ENCODE measurements around the gene DHRS11.

The DHRS11 gene, protein sequence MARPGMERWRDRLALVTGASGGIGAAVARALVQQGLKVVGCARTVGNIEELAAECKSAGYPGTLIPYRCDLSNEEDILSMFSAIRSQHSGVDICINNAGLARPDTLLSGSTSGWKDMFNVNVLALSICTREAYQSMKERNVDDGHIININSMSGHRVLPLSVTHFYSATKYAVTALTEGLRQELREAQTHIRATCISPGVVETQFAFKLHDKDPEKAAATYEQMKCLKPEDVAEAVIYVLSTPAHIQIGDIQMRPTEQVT

DNA sequence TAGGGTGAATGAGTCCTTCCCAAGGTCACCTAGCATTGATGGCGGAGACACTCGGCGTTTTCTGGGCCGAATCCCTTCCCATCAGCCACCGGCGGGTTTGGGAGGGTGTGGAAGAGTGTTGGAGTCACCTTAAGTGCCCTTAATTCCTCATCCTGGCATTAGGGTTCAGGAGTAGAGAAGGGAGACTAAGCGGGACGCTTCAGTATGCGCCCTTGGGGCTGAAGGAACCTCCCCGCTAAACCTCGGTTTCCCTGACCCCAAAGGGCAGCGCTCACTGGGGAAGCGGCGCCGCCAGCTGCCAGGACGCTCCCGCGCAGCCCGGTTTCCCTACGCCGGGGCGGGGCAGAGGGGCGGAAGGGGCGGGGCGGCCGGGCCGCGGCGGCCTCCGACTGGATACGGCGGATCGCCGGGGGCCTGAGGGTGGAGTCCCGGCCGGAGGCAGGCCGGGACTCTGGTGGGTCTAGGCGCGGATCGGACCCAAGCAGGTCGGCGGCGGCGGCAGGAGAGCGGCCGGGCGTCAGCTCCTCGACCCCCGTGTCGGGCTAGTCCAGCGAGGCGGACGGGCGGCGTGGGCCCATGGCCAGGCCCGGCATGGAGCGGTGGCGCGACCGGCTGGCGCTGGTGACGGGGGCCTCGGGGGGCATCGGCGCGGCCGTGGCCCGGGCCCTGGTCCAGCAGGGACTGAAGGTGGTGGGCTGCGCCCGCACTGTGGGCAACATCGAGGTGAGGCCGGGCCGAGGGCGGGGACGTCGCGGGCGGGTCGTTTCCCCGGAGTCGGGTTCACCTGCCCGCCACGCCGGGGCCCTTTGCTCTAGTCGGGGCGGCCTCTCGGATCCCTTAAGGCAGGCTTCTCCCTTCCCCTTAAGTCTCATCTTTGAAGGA is at the start of gene DHRS11:
Gene DHRS11 (plus strand): TSS at position 446 of the 882 bp plus-strand sequence. CDS start 131 bp downstream, at position 577.
- peak; percentile 63 for DNase-seq

DNA sequence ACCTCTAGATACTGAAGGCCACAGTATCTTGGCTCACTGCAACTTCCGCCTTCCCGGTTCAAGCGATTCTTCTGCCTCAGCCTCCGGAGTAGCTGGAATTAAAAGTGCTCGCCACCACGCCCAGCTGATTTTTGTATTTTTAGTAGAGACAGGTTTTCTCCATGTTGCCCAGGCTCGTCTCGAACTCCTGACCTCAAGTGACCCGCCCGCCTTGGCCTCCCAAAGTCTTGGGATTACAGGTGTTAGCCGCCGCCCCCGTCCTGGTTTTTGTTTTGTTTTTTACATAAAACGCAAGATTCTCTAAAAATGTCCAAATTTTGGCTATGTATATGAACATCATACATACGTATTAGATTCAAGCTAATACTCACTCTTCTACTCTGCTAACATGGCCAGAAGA is 48.9 kb upstream of the DHRS11 start:
- DNase-seq = no peak

DNA sequence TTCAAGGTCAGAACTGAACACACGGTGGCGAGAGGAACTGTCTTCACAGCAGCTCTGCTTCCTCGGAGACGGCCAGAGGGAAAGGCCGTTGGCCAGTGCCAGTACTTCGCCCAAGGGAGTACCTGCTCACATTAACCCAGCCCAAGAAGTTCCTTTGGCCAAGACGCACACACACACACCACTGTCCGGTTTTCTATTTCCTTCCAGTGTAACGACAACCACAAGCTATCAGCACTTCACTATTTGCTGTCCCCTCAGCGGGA is 47.7 kb upstream of the DHRS11 start:
- DNase-seq = no peak

DNA sequence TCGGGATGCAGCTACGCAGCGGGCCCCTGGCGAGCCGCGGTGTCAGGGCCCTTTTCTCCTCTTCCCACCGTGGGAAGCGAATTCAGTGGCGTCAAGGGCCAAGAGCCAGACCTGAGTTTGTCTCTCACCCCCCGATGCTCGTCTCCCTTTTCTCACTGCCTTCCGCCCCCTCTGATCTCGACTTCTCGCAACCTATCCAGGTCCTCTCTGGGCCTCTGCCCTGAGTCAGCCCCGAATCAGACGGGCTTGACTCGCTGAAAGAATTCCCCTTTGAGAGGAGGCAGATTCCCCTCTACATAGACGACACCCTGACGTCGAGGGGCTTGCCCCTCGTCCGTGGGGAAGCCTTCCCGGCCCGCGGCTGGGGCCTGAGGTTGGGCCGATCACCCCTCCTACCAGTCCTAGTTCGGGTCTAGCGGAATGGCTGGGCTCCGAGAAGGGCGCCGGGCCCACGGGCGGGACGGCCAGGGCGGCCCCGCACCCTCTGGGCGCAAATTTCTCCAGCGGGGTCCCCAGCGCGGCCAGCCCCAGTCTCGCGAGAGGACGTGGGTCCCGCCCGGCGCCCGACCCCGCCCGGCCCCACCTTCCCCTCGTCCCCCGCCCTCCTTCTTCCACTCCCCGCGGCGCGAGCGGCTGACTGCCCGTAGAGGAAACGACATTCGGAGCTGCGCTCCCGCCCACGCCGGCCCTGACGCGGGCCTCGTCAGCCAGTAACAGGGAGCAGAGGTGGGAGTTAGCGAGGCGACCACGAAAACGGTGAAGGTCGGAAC is 47.2 kb upstream of the DHRS11 start, which contains the start of gene GGNBP2:
Gene GGNBP2 (plus strand): TSS at position 613 of the 770 bp plus-strand sequence. CDS start 806 bp downstream, outside the sequence.
- DNase-seq = peak; percentile 86

DNA sequence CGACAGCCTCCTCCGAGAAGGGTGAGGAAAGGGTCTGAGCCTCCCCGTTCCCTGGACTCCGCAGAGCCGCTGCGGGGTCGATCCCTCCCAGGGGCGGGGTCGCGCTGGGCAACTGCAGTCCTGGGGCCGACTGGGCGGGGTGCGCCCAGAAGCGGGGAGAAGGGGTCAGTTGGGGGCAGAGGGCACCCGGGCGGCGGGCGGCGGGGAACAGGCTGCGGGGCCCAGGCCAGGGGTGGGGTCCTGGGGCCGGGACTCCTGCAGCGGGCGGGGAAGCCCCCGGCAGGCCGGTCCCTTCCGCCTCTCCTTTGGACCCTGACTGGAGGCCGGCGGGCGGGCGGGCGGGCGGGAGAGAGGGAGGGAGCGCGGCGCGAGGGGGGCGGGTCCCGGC is 46.6 kb upstream of the DHRS11 start:
- DNase-seq = no peak

DNA sequence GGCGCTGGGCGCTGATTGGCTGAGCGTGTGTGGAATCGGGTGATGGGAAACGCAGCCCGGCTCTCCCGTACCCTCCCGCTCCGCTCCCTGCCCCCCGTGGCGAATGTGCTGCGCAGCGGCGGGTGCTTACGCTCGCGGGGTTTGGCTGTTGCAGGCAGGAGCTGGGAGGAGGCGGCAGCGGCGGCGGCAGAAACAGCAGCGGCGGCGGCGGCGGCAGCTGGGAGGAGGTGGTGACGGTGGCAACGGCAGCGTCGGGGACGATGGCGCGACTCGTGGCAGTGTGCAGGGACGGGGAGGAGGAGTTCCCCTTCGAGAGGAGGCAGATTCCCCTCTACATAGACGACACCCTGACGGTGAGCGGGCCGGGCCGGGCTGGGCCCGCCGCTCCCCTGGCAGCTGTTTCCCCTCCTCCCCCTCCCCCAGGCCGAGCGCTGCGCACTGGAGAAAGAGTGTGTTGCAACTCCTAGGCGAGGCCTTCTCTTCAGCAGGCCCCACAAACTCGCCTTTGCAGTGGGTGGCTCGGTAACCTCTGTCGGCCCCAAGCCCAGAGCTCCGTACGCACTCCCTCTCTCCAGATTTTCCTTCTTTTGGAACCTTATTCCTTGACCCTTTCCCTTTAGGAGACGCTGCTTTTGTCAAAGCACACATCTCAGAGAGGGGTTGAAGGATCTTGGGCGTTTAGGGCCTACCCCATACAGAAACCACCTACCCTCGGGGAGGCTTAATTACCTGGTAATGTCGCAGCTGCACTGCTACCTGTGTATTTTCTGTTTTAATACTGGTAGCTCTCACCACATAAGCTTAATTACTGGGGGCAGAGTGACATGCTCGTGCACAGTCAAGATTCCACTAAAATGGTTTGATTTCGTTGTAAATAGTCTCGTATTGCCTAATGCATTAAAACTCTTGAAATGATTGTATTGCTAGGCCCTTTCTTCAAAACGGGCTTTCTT is 45.9 kb upstream of the DHRS11 start:
- peak; percentile 92 for DNase-seq

DNA sequence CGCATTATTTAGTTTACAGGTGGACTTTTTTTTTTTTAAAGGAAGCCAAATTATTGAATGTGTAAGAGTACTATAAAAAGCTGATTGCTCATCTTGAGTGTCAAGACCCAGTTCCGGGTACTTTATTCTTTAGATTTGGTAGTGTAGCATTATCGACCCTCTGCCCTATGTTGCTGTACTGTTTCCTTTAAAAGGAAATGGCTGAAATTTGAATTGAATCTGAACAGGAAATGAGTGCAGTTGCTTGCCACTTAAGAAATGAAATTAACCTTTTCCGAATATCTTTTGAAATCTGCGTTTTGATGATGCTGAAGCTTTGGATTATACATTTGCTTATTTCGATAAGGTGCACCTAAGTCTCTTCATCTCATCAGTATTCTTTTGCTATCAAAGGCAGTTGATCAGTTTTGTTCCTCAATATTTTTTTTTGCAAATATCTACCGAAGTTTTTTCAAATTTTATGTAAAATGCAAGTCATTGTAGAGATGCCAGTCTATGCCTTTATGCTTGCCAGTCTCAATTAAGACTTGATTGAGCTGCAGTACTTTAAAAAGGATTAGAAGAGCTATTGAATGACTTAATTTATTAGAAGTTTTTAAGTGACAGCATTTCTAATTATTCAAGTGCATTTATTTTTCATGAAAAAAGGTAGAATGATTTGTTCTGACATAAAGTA is 45.1 kb upstream of the DHRS11 start:
- DNase-seq = no peak

DNA sequence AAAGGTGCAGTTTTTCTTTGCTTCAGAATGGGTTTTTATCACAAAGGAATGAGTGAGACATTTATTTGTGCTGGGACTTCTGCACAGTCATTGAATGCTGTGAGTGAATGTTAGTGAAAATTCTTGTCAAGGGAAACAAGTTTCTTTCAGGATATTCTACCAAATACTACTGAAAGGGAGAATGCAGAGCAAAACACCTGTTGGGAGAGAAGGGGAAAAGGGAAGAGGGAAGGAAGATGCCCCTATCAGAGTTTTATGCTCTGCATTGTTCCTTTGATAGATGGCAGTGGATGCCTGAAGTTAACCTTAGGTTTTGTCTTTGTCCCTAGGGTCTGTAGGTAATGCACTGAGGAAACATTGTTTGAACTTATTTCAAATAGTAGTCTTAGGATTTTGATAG is 43.9 kb upstream of the DHRS11 start:
- DNase-seq = no peak

DNA sequence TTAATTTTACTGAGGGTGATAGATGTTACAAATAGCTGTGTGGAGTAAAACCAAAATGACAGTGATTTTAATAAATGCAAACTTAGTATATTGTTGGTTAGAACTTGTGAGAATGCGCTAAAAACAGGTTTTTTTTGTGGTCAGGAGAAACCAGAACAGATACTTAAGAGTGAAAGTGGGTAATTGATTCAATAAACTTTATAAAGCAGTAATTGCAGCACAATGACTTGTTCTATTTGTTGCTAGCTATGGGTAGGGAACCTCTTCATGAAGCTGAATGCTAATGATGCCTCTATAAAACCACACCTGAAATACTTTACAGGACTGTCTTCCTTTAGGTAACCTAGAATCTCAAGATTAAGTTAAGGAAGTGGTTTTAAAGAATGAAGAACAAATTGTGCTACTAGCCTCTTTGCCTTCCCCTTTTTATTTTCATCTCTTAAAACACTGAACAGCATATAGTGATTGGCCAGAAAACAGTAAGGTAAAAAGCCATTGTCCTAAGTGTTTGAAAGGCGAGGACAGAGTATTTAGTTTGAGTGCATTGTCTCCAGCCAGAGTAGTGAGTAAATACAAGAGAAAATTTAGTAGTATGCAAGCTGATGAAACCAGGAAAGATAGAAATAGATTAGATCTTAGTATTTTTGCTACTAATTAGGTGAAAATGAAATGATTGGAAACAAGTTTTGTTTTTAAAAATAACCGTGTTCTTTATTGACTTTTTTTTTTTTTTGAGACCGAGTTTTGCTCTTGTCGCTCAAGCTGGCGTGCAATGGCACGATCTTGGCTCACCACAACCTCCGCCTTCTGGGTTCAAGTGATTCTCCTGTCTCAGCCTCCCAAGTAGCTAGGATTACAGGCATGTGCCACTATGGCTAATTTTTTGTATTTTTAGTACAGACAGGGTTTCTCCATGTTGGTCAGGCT is 40.9 kb upstream of the DHRS11 start:
- DNase-seq = no peak

DNA sequence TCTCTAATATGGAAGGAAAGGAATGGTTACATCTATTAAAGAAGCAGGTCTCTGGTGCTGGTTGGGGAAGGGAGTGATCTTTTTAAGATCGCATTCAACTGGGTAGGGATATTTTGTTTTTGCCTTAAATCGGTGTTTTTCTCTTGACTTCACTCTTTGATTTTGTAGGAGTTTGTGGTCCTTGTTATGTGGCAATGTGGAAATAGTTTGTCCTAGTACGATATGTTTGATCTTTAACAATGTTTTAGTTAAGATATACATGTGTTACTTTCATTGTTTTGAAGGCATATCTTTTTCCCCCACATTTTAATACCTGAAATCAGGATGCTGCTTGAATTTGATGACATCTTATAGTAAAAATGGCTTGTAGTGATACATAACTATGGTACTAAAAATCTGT is 38.2 kb upstream of the DHRS11 start:
- no peak for DNase-seq

DNA sequence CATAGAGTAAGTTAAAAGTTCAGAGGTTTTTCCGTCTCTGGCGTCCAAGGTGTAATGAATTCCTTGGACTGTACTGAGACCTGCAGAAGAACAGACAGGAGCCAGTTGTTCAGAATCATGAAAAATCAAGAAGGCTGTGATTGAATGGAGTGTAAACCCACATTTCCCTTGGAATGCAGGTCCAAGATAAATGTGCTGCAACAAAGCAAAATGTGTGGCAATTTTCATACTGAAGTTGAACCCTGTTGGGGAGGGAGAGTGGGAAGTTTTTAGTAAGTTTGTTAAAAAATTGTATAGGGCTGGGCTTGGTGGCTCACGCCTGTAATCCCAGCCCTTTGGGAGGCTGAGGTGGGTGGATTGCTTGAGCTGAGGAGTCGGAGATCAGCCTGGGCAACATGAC is 25.6 kb upstream of the DHRS11 start:
- no peak for DNase-seq

DNA sequence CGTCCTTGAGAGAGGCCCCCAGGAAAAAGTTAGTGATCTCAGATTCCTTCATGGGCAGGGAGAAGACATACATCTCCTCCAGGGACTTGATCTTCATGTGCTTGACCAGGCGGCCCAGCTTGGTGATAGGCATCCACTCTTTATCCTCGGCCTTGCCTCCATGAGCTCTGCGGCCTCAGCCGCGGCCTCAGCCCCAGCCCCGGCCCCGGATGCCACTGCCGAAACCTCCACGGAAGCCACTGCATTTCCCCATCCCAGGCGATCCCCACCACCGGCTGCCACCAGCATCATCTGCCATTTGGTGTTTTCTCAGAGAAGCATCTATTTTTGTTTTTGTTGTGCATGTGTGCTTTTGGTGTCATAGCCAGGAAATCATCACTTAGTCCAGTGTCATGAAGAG is 16.7 kb upstream of the DHRS11 start:
- DNase-seq = no peak

DNA sequence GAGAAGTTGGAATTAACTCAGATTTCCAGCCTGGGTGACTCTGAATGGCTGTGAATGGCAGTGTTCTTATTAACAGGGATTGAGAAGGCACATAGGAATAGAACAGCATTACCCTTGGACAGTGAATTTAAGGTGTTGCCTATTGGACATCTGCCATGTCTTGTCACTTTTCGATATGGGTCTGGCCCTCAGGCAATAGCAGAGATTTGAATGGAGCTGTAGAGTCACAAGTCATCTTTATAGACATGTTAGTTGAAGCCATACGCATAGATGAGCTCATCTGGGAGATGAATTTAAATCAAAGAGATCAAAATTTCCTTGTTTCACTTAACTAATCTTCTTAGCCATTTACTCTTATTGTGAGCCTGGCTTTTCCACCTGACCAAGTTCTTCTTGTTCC is 14.9 kb upstream of the DHRS11 start:
- no peak for DNase-seq

DNA sequence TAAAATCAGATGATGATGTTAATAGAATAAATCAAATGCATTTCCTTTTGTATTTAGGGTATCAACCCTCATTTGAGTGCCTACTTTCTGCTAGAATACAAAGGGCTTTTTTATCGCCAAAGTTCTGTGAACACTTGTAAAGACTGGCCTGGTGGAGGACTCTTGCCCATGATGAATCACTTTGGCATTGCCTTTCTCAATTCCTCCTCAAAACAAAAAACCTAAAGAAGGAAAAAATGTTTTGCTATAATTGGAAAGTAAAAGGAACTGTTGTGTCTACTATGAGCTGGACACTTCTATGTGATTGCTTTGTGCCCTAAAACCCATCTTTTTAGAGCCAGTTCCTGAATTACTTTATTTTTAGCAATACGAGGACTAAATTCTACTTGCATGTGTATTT is 13.0 kb upstream of the DHRS11 start:
- DNase-seq = no peak

DNA sequence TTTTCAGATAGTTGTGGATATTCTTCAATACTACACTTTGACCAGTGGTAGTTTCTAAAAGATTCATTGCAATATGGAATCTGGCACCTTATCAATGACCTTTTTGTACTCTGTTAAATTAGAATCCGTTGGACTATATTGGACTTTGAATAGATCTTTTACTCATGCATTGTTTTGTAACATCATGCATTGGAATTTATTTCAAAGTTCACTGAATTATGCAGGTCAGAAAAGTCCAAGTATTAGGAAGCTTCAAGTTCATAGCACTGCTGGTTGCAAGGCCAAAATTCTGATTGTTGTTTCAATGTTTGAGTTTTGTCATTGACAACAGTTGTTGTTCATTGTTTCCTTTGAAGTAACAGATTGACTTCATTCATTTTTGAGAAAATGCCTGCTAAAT is 7.9 kb upstream of the DHRS11 start:
- DNase-seq = no peak

DNA sequence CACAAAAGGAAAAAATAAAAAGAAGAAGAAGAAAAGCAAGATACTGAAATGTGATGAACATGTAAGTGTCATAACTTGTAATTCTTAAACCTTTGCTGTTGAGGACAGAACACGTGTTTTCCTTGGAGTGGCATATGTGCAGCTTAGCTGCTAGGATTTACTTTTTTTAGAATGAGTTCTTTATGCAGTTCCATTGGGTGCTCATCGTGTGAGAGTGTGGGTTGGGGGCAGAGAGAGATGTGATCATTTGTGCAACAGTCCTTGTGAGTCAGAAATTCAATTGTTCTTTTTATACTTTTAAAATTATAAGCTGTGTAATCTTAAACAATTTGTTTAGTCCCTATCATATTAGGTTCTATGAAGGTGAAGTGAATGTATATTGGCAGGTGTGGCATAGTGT is 5.5 kb upstream of the DHRS11 start:
- no peak for DNase-seq

DNA sequence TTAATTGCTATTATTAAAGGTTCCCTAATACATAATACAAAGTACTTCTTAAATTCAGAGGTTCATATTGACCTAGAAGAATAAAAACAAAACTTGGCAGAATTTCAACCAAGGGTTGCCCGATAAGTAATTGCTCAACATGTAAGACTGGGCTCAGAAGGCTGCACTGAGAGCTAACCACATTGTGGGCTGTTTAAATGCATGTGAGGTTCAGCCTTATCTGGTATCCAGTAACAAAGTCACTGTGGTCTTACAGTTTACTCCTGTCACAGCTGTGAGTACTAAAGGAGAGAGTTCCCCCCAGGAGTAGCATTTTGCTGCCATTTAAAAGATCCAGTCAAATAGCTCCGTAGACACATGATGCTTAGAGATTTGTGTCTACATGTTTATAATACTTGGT is 1.6 kb upstream of the DHRS11 start:
- no peak for DNase-seq

DNA sequence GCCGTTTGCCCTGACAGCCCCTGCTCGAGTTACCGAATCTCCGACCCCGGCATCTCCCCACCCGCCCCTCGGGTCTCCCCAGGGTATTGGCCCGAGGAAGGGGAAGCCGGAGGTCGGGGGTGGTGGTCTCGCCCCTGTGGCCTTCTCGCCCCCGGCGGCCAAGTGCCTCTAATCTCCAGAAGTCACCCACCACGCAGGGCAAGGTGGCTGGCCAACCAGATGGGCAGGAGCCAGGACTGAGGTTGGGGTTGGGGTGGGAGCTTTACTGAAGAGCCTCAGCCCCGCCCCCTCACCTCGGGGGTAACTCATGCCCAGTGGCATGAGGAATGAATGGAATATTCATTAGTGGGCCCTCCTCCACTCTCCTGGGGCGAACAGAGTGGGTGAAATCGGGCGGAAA is 637 bp downstream of the DHRS11 start:
- DNase-seq = no peak

DNA sequence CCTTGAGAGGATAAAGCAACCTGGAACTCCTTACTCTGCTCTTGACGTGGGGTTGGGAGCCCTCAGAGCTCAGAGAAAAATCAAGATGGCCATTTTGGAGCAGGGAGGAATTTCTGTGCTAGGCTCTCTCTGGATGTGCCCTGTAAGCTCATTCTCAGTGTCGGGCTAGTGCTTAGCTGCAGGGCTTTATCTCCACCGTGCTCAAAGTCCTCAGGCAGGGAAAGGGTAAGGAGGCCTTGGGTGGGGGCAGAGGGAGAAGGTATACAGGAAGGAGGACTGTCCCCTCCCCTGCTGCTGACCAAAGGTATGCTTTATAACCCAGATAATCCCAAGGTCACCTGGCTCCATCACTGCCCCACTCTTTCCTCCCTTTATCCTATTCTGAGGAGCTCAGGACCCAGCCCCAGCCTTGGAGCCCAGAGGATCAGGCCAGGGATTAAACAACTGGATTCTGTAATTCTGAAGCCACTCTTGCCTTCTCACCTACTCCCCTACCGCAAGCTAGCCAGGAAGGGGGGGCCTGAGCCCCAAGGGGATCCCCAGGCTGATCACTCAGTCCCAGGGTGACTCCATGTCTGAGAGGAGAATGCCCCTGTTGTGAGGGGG is 1.1 kb downstream of the DHRS11 start:
- DNase-seq = no peak

DNA sequence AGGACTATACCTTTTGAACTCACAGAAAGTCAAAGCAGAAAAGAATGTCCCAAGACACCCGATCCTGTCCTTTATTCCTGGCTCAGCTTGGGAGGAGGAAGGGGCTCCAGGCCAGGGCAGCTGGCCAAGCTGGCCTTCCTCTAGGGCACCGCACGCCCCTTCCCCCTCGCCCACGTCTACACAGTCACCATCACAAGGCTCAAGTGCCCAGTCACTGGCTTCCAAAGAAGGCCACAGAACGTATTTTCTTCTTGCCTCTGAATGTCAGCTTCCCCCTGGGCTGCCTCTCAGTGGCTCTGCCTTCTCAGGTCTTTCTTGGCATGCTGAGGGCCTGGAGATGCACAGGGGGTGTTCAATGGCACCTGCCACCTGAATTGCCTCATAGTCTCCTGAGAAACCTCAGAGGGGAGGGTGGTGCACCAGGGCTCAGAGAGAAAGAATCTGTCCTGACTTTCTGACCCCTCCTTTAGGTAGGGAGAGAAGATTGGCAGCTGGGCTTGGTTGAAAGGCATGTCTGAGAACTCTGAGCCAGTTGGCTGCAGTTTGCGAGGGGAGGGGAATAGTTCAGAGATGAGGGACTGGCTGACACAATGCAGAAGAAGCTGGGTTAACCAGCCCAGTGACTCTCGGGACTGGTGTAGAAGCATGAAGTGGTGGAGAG is 2.1 kb downstream of the DHRS11 start:
- DNase-seq = no peak

Measured in DMS153 (cell line).